OCI-LY1 (cell line): ENCODE data around the gene SLC25A39.

Source experiments
- CTCF ChIP-seq: fragments of 200-600 bp; sonication (generic), shearing (Covaris generic); IDR thresholded peaks from 2 replicates; pipeline ENCODE4 v1.5.1; 2017; ENCODE audit warnings: mild to moderate bottlenecking, antibody characterized with exemption, low read length, moderate library complexity, mixed read lengths
- EZH2 ChIP-seq: fragments of 200-600 bp; sonication (generic), shearing (Covaris generic); IDR thresholded peaks from 2 replicates; pipeline ENCODE4 v1.8.0; 2017; ENCODE audit warnings: borderline replicate concordance, mixed run types, mild to moderate bottlenecking, antibody characterized with exemption, low read length, moderate library complexity, mixed read lengths

GRCh38 chr17:44354582-44355561, 30.2 kb upstream of the SLC25A39 start:
- TF ChIP-seq CTCF (peak; percentile 62; the same call in 1 of the 2 replicates), EZH2 (no peak)
